B cell (primary cell): ENCODE results near the gene VPS39.

Experiments used
- EZH2 ChIP-seq: IDR thresholded peaks from 2 replicates; pipeline ENCODE4 v1.6.1; 2012; ENCODE audit warnings: borderline replicate concordance, low read depth, mild to moderate bottlenecking, moderate library complexity, low read length; ENCODE audit not compliant: insufficient read depth, poor library complexity, severe bottlenecking
- TF ChIP-seq, protein P1 (sequence below): fragments of 200-600 bp; IDR thresholded peaks from one replicate; pipeline ENCODE4 v1.8.0; 2022; ENCODE audit warnings: antibody characterized with exemption, mild to moderate bottlenecking

DNA sequence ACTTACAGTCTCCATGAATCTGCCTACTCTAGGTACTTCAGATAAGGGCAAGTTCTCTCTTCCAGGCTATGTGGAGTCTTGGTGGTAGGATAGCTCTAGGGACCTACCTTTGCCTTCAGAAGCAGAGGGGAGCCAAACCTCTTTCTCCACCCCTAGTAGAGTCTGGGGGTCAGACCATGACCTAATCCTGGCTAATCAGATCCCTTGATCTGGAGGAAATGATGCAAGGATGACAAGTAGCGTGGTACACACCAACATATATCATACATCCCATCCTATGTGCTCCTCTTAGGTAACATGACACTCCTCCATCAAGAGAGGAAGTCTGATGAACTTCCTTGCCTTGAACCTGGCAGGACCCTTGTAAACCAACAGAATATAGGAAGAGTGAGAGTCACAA lies 36.3 kb downstream of the VPS39 start:
- TF ChIP-seq, protein P1, sequence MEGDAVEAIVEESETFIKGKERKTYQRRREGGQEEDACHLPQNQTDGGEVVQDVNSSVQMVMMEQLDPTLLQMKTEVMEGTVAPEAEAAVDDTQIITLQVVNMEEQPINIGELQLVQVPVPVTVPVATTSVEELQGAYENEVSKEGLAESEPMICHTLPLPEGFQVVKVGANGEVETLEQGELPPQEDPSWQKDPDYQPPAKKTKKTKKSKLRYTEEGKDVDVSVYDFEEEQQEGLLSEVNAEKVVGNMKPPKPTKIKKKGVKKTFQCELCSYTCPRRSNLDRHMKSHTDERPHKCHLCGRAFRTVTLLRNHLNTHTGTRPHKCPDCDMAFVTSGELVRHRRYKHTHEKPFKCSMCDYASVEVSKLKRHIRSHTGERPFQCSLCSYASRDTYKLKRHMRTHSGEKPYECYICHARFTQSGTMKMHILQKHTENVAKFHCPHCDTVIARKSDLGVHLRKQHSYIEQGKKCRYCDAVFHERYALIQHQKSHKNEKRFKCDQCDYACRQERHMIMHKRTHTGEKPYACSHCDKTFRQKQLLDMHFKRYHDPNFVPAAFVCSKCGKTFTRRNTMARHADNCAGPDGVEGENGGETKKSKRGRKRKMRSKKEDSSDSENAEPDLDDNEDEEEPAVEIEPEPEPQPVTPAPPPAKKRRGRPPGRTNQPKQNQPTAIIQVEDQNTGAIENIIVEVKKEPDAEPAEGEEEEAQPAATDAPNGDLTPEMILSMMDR, result no peak
- TF ChIP-seq EZH2, result no peak
